HG03571 (cell line): ENCODE measurements around the gene CREB1.

Source experiments
- ATAC-seq: cut with Tn5 transposase; IDR thresholded peaks from one replicate; pipeline ENCODE4 v1.9.1; 2021; ENCODE audit not compliant: unreplicated experiment

Gene CREB1

DNA sequence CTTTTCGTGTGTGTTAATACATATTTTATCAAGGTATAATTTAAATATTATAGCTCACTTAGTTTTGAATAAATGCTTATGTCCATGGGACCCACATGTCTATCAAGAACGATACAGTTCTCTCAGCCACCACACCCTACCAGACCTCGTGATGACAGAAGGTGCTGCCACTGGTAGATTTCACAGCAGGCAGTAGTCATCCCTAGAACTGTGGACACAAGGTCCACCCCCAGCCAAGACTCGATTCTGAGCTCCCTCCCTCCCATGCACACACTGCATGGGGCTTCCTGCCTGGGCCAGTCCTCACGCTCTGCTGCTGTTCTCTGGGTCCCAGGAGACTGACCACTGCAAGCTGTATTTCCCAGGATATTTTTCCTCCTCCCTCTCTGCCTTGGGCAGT, 26.5 kb upstream of the CREB1 start:
- ATAC-seq = peak; percentile 76

DNA sequence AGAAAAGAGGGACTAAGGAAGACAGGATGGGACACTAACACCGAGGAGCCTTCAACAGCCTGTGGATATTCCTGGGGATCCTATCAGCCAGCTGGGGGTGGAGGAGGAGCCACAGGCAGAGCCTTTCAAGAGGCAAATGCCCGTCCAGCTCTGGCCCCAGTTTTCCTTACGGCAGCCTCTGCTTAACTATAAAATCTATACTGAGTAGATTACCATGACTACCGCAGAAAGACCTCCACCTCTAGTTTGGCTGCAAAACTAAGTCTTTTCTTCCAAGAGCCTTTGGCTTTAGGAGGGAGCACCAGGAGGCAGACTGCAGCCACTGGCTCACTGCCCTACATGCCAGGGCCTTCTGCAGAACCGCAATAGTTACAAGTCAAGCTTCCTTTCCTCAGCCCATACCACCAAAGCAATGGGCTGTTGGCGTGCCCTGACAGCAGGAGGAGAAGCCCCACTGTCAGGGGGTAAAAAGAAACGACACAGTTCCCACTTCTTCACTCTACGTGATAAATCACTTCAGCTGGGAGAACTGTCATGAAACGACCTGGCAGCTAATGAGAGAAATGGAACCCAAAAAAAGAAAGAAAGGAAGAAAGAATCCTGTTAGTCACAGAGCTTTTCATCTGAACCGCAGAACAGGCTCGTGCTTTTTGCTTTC, 25.1 kb upstream of the CREB1 start:
- no peak for ATAC-seq

DNA sequence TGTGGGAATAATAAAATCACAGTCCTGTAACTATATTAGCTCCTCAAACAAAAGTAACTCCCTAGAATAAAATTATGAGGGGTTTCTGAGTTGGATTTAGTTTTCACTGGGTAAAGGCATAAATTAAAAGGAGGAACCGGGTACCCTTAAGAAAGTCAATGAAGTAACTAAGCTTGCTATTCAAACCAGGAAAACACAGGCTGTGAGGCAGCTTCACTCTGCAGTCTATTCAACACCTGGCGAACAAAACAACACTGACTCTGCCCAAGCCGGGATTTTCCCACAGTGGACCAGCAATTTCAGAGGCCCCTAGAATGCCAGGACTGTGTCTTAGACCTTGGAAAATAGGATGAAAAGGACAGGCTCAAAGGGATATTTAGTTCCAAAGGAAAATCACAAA, 24.6 kb upstream of the CREB1 start:
- no peak for ATAC-seq

DNA sequence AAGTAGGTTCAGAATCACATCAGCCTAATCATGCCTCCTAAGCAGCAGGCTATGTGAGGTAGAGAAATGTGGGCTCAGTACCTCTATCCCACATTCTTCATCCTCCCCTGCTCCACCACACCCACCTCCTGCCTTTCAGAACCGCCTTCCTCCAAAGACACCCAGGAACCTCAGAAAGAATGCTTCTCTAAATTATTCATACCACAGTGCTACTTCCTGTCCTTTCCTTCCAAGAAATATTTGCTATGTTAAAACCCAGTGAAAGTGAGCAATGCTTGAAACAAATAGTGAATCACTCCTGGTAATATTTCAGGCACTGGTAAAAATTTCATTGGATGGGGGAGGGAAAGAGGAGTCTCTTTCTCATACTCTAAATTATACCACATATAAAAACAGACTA, 24.0 kb upstream of the CREB1 start:
- no peak for ATAC-seq

DNA sequence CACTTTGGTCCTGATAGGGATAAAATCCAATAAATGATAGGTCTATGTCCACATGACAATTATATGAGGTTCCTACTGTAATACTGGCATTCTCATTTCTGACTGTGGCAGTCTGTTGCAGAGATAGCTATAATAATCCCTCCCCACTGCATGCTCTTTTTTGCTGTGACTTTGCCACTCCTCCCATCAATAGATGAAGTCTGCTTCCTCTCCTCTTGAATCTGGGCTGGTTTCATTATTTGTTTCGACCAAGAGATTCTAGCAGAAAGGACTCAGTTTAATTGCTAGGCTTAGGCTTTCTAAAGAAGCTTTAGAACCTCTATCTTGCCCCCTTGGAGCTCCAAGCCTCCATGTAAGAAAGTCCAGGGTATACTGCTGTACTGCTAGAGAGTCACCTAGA, 23.3 kb upstream of the CREB1 start:
- no peak for ATAC-seq

DNA sequence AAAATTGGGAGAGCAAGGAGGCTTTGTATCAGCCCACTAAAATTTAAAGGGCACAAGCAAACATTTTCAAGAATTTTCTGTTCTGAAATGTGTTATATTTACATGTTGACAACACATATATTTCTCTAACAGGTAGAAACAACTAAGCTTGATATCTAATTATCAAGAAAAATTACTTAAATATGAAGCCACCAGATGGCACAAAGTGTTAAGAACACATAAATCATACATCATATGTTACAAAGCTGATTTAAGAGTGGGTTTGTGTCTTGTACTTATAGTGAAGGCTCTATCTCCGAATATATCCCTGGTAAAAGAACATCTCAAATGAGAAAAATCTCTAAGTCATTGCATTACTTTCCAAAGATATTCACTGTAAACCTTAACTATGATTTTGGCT, 19.6 kb upstream of the CREB1 start:
- no peak for ATAC-seq

DNA sequence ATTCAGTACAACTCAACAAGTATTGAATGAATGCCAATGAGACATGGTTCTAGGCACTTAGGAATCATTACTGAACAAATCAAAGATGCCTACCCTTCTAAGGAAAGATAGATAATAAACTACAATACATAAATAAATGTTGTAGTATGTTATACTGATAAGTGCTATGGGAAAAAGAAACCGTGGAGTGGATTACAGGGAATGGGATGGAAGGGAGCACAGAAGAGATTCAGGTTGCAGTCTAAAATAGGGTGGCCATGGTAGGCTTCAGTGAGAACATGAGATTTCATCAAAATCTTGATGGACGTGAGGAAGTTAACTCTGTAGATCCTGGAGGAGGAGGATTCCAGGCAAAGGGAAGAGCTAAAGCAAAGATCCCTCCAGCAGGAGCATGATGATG, 17.9 kb upstream of the CREB1 start:
- ATAC-seq = no peak

DNA sequence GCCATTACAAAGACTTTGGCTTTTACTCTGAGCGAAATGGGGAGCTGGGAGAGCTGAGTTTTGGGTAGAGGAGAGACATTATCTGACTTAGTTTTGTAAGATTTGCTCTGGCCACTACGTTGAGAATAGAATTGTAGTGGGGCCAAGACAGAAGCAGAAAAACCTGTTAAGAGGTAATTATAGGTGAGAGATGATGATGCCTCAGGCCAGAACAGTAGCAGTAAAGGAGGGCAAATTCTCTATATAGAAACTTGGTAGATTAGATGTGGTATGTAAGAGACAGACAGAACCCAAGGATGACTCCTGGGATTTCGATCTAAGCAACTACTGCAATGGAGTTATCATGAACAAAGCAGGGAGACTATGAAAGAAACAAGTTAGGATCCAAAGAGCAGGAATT, 17.4 kb upstream of the CREB1 start:
- ATAC-seq = no peak

DNA sequence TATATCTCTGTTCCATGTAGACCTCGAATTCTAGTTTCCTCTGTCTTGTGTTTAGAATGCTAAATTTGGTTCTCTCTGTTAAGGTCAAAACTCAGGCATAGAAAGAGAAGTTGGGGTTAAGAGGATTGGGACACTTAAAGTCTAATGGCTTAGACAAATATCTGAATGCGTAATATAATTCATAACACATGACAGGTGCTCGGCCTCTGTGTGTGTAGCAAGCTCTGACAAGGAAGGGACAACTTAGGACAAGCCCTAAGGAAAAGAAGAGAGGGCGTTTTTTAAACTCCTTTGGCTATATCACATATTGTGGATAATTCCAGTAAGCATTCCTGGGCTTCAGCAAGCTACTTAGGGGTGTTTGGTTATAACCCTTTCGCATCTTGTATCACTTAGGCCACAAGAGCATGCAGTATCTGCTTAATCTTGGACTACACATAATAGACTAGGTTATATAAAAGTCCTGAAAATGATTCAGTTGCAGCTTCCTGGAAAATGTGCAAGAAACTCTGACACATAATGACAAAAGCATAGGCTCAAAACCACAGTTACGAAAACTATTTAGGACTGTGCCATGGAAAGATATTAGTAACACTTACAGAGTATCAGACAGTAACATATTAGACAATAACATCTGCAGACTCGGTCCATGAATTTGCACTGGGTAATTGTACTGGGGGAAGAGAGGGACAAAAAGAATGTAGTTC, 16.1 kb upstream of the CREB1 start:
- ATAC-seq = no peak

DNA sequence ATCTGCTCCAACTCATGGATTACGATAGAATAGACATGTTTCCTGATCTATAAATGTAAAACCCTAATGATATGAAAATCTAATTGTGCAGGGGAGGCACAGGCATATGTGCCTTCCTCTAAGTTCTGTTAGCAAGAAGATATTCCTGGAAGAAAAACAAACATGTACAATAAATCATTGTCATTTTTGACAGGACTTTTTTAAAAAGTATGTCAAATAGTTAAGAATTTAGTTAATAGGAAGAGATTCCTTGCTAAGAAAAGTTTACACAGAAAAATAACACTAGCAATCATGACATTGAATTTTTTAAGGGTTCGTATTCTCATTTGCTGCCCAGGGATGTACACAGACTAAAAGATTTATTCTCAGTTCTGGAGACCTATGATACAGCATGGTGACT, 15.3 kb upstream of the CREB1 start:
- ATAC-seq = no peak

DNA sequence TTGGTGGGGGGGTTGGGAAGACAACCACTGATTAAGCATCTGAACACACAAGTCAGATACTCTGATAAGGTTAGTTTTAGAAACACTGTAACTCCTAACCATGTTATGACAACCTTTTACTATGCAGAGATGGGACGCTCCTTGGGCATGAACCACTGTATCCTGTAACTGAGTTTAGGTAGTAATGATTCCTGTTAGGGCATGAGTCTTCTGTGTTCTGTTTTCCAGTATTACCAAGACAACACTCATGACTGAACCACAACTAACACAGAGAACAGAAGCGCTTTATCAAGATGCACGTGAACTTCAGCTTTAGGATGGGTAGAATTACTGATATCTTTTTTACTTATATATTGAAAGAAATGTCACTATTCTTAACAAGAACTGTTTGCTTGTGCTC, 14.1 kb upstream of the CREB1 start:
- ATAC-seq = no peak

DNA sequence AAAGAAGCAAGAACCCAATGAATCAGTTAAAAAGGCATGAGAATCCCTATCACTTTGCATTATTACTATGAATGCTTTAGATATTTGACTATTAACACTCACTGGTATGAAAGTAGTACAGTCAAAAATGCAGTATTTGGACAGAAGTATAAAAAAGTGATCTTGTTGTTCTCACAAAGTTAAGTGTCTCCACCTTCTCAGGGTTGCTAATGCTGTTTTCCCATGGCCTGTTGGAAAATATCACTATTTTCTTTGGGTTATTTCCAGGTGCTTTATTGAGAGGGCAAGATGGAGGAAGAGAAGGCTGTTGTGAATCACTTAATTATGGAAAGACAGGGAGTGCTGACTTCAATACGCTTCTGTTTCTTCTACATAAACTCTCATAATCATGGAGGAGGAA, 13.6 kb upstream of the CREB1 start:
- ATAC-seq = no peak

DNA sequence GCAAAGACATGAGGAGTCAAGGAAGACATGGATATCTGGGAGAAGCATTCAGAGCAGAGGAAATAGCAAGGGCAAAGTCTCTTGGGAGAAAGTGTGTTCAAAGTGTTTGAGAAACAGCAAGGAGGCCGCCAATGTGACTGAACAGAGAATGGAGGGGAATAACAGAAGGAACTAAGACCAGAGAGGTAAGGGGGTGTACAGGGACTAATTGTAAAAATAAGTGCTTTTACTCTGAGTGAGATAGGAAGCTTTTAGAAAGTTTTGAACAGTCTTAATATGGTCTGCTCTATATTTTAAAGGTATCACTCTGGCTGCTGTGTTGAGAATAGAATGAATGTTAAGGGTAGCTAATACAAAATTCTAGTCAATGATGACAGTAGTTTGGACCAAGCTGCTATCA, 6.8 kb upstream of the CREB1 start:
- no peak for ATAC-seq

DNA sequence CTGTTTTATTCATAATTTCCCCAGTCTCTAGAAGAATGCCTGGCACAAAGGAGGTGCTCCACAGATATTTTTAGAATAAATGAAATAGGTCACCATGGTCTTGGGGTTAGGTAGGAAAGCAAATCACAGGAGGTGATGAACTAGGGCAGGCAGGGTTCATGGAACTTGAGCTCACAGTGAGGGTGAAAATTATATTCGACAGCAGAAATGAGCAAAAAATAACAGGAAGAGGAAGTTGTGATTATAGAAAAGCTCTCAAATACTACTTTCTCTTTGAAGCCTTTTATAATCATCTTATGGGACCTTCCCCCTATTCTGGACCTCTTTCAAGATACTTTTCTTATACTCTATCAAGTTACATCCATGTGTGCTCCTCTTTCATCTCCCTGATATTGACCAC, 4.5 kb upstream of the CREB1 start:
- ATAC-seq = no peak

DNA sequence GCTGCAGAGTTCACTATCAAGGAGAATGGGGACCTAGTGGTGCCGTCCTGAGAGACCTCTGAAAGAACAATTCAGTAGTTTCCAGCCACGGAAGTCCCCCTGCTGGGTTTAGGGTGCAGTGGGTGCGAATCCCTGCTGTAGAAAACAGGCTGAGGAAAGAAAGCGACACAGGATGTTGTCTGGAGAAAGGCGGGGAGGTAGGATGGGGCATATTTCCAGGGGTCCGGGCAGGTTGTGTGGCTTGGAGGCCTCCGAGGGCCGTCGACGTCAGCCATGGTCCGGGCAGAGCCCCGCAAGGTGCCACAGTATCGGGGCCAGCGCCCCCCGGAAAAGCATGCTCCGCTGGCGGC, 807 bp upstream of the CREB1 start:
- ATAC-seq = peak; percentile 7

DNA sequence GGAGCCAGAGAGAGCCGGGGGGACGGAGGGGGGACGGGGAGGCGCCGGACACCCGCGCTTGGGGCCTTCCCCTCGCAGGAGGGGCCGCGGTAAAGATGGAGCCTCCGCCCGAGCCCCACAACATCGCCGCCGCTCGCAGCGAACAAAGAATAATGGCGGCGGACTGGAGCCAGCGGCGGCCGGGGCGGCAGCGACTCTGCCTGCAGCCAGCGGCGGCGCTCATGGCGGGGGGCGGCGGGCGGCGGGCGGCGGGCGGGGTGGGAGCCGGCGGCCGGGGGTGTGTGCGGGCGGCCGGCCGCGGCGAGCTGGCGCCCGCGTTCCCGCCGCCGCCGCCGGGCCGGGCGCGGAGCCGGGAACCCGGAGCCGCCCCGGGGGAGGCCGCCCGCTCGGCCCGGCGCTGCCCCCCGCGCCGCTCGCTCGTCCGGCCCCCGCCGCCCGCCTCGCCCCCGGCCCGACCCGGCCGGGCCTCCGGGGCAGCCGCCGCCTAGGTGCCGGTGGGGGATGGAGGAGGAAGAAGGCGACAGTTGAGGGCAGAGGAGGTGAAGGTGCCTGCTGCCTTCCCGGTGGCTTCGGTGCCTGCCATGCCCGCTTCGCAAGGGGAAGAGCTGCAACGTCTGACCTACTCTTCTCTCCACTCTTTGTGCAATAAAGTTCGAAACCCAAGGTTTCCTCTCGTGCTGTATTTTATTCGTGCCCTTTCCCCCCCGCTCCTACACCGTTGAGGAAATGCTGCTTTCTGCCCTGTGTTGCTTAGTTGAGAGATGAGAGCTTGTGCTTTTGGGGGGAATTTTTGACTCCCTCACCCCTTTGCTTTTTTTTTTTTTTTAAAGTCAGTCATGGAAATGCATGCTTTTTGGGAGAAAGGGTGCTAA, 634 bp downstream of the CREB1 start:
- peak; percentile 4 for ATAC-seq

DNA sequence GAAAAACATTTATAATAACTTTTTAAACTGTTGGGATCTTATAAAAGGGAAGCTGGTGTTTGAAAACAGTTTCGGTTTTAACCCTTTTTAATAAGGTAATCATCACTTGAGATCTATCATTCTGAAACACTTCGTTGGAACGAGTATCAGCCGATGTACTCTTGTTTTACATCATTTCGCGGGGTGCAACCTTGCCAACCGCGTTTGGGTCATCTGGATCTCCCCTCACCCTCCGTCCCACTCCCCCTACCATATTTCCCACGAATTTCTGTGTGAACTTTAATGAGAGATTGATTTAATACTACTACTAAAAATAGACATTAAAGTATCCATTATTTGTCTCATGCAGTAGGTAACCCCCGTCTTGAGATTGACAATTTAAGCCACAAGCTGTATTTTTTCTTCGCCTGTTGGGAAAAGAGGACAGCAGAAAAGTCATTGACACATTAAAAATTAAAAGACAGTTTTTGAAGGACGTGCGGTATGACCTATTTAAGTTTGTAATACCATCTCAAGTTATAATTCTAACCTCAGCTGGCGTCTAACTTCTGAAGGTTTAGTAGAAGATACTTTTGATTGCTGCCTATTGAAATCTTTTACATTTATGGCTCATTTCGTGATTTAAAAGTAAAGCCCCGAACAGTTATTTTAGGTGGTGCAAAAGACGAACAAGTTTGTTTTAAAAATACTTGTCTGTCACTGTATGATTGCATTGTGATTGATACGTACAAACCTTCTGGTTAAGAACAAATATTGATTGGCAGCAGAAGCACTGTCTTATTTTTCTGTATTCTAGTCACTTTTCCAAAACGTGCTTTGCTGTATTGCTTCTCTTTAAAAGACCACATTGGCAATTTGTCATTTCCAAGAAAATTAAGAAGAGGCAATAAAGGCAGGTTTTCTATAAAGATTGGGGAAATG, 1.5 kb downstream of the CREB1 start:
- ATAC-seq = no peak

DNA sequence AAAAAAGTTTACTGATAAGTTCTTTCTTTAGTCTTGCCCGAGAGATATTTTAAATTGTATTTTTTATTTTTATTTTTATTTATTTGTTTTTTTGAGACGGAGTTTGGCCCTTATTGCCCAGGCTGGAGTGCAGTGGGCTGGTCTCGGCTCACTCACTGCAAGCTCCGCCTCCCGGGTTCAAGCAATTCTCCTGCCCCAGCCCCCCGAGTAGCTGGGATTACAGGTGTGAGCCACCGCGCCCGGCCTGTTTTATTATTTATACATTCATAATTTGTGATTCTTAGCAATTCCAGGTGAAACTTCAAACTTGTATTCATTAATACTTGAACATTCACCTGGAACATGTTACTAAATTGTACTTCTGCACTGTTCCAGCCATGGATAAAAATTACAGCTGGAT, 2.9 kb downstream of the CREB1 start:
- no peak for ATAC-seq

DNA sequence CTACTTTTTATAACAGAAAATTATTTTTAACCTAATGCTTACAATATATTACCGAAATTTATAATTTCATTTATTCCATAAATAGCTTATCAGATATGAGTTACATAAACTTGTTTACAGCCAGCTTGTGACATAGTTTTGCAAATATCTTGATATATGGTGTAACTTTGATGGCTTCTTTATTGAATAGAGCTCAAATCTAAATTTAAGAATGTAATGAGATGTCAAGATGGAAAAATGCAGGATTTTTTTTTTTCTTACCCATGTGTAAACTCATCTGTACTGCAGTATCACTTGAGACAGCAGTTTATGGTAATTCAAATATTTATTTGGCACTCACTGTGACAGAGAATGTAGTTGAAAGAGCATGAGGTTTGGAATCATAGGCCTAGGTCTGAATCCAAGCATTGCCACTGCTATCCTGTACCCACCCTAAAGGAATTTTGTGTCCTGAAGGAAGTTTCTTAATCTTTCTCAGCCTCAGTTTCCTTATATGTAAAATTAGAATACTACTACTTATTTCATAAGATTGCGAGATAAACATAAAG, 3.8 kb downstream of the CREB1 start:
- no peak for ATAC-seq

DNA sequence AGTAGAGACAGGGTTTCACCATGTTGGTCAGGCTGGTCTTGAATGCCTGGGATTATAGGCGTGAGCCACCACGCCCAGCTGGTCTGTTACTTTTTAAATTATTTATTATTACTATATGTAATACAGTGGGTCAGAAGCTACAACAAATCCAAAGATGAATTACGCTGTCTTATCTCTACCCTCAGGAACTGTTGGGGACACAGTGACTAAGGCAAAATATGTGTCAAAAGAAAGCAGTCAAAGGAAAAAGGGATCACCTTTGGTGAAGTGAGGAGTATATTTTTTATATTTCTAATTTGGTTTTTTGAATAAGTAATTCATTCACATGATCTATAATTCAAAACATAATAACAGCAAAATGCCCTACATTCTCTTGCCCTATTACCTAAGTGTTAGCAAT, 4.7 kb downstream of the CREB1 start:
- ATAC-seq = no peak

DNA sequence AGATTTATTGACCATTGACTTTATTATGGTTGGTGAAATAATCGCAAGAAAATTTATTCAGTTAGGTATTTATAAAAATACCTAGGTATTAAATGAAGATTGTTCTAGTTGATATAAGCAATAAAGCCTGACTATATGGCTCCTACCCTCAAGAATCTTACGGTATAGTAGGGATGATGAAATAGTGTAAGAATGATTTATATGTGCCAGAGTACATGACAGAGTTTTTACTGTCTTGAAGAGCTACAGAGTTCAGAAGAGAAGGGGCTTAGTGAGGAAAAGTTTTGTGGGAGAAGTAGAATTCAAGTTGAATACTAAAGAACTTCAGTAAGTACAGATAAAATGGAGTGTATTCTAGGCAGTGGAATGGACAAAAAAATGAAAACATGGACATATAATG, 9.7 kb downstream of the CREB1 start:
- no peak for ATAC-seq
